Measurements from ENCODE around the gene PCSK1. TPM values are rescaled to one million over a fixed set of nuclear protein-coding genes. Genes with fewer than 3 reads are reported as not detected.

The PCSK1 gene
- total RNA-seq, 1 experiment from 2014 or later, result not detected

- H3K4me1 ChIP-seq (ENCODE audit: control insufficient read depth, insufficient read depth, low read length), result no peaks in the 10 kb centered on the region
- in situ Hi-C loops (cut with HindIII; ENCODE audit: low pct_unique_long_range_greater_than_20kb, low sequenced_read_pairs), result no loop called here
- no peaks in the 10 kb centered on the region for H3K9me3 ChIP-seq (ENCODE audit: control insufficient read depth, insufficient read depth, low read depth, low read length)
- H3K27me3 ChIP-seq (ENCODE audit: control insufficient read depth, insufficient read depth, low read length), result peaks cover 27% of the 10 kb centered on the region
- no peak overlapping the region for H3K27ac ChIP-seq (ENCODE audit: low read length)
- TF ChIP-seq REST (IDR thresholded peaks at IDR 0.05; ENCODE audit: insufficient read depth in 1 of 2, low read depth in 2 of 2, low read length in 1 of 2) (peak; percentile 92 to 95), CTCF (IDR thresholded peaks at IDR 0.05) (no peak)
- DNase-seq (ENCODE audit: low read depth, low spot score) (no peak), ATAC-seq (no peak)
- BruUV-seq (replicated peaks), result no TSS peak
- H3K4me3 ChIP-seq (ENCODE audit: low read depth in 2 of 2, low read length in 2 of 2), result no peak overlapping the region
- CTCF ChIA-PET, result no interaction called here
- POLR2A ChIA-PET, result no interaction called here
- intact Hi-C loops (cut with micrococcal nuclease; ENCODE audit: unreplicated experiment), result no loop called here
- H3K36me3 ChIP-seq (ENCODE audit: control insufficient read depth, insufficient read depth, low read length), result no peaks in the 10 kb centered on the region
Observed at GRCh38 chr5:96434201-96434645, 1.2 kb upstream of the PCSK1 start.

- intact Hi-C loops (cut with micrococcal nuclease; ENCODE audit: unreplicated experiment) (no loop called here), in situ Hi-C loops (cut with HindIII; ENCODE audit: low pct_unique_long_range_greater_than_20kb, low sequenced_read_pairs) (no loop called here)
- no peaks in the 10 kb centered on the region for H3K36me3 ChIP-seq (ENCODE audit: control insufficient read depth, insufficient read depth, low read length)
- H3K4me1 ChIP-seq (ENCODE audit: control insufficient read depth, insufficient read depth, low read length), result no peaks in the 10 kb centered on the region
- H3K27me3 ChIP-seq (ENCODE audit: control insufficient read depth, insufficient read depth, low read length), result peaks cover 14% of the 10 kb centered on the region
- no TSS peak for BruUV-seq (replicated peaks)
- ChIA-PET CTCF (interaction anchor here (0.6 kb wide), 1 partner anchor 542 kb away, joined by 4 read pairs; no protein-coding TSS in a partner anchor), POLR2A (no interaction called here)
- no peak for DNase-seq (ENCODE audit: low read depth, low spot score)
- TF ChIP-seq SIN3A (IDR thresholded peaks at IDR 0.05; ENCODE audit: borderline replicate concordance, insufficient read depth, low read depth, low read length), result no peak
- no peak for TF ChIP-seq REST (IDR thresholded peaks at IDR 0.05; ENCODE audit: insufficient read depth in 1 of 2, low read depth in 2 of 2, low read length in 1 of 2)
- TF ChIP-seq POLR2AphosphoS5 (IDR thresholded peaks at IDR 0.05; ENCODE audit: low read depth, low read length), result no peak
- no peak for TF ChIP-seq CTCF (IDR thresholded peaks at IDR 0.05)
- TF ChIP-seq TCF7L2 (IDR thresholded peaks at IDR 0.05; ENCODE audit: low read depth, low read length), result no peak
- no peak for ATAC-seq
- H3K4me3 ChIP-seq (ENCODE audit: low read depth in 2 of 2, low read length in 2 of 2), result no peak overlapping the region
- no peak overlapping the region for H3K27ac ChIP-seq (ENCODE audit: low read length)
- no peaks in the 10 kb centered on the region for H3K9me3 ChIP-seq (ENCODE audit: control insufficient read depth, insufficient read depth, low read depth, low read length)
Observed at GRCh38 chr5:96432216-96433065, 607 bp downstream of the PCSK1 start.

All from Panc1 (cell line).